ENCODE results near the gene TSHB.
"Not testable (repeated sequence)": the region's sequence is repeated elsewhere in the genome, so short reads cannot be mapped to it uniquely, and the experiment has no call there.

TSHB gene

GRCh38 chr1:115013792-115014191, 15.8 kb upstream of the TSHB start (continued):
- TF ChIP-seq PRDM2 (tag by site-specific recombination; IDR thresholded peaks at IDR 0.05; ENCODE audit: borderline replicate concordance) (no peak), ZNF132 (tag by site-specific recombination; IDR thresholded peaks at IDR 0.05; ENCODE audit: borderline replicate concordance) (no peak), ZNF335 (tag by site-specific recombination; conservative IDR thresholded peaks at IDR 0.05) (no peak), ZNF23 (tag by site-specific recombination; IDR thresholded peaks at IDR 0.05; ENCODE audit: borderline replicate concordance) (no peak), ZNF791 (tag by site-specific recombination; IDR thresholded peaks at IDR 0.05) (no peak), ZNF677 (tag by site-specific recombination; IDR thresholded peaks at IDR 0.05) (no peak)

- H3K4me3 ChIP-seq (ENCODE audit: low read depth, low read length); H3K9me3 ChIP-seq (ENCODE audit: control insufficient read depth, insufficient read depth, low read depth, low read length); H3K36me3 ChIP-seq (ENCODE audit: control insufficient read depth in 2 of 2, insufficient read depth in 1 of 2, low read length in 2 of 2); CTCF ChIA-PET; H3K4me1 ChIP-seq (ENCODE audit: control insufficient read depth, insufficient read depth, low read length); POLR2A ChIA-PET; H3K27ac ChIP-seq (ENCODE audit: extremely low read depth, low read depth, low read length): not testable (repeated sequence)
These were observed 10.1 kb upstream of the TSHB start for GRCh38 chr1:115019549-115019948.

GRCh38 chr1:115021145-115021544, 8.5 kb upstream of the TSHB start:
- no peak overlapping the region for H3K27ac ChIP-seq (ENCODE audit: extremely low read depth, low read depth, low read length)
- CTCF ChIA-PET, result interaction anchor here (0.6 to 1.0 kb wide), 2 partner anchors 9 to 73 kb away, joined by 3 read pairs; partner anchors contain the start of gene TSHB
- POLR2A ChIA-PET, result no interaction called here
- H3K9me3 ChIP-seq (ENCODE audit: control insufficient read depth, insufficient read depth, low read depth, low read length), result no peaks in the 10 kb centered on the region
- no peak overlapping the region for H3K4me3 ChIP-seq (ENCODE audit: low read depth, low read length)
- no peaks in the 10 kb centered on the region for H3K36me3 ChIP-seq (ENCODE audit: control insufficient read depth in 2 of 2, insufficient read depth in 1 of 2, low read length in 2 of 2)
- H3K4me1 ChIP-seq (ENCODE audit: control insufficient read depth, insufficient read depth, low read length), result no peaks in the 10 kb centered on the region
- TF ChIP-seq ZFP37 (tag by site-specific recombination; IDR thresholded peaks at IDR 0.05), result no peak
- TF ChIP-seq ZNF626 (tag by site-specific recombination; IDR thresholded peaks at IDR 0.05), result no peak
- TF ChIP-seq ZNF248 (tag by site-specific recombination; IDR thresholded peaks at IDR 0.05), result no peak
- no peak for TF ChIP-seq ZNF404 (tag by site-specific recombination; IDR thresholded peaks at IDR 0.05)
- TF ChIP-seq ZNF214 (tag by site-specific recombination; IDR thresholded peaks at IDR 0.05; ENCODE audit: borderline replicate concordance), result no peak
- TF ChIP-seq MZF1 (tag by site-specific recombination; IDR thresholded peaks at IDR 0.05; ENCODE audit: borderline replicate concordance), result no peak

GRCh38 chr1:115023593-115023992, 6.0 kb upstream of the TSHB start:
- Histone ChIP-seq H3K36me3 (ENCODE audit: control insufficient read depth in 2 of 2, insufficient read depth in 1 of 2, low read length in 2 of 2) (no peaks in the 10 kb centered on the region), H3K4me1 (ENCODE audit: control insufficient read depth, insufficient read depth, low read length) (no peaks in the 10 kb centered on the region), H3K9me3 (ENCODE audit: control insufficient read depth, insufficient read depth, low read depth, low read length) (no peaks in the 10 kb centered on the region), H3K4me3 (ENCODE audit: low read depth, low read length) (no peak overlapping the region), H3K27ac (ENCODE audit: extremely low read depth, low read depth, low read length) (no peak overlapping the region)
- TF ChIP-seq MEIS1 (CRISPR knock-in tag; IDR thresholded peaks at IDR 0.05; ENCODE audit: borderline replicate concordance) (no peak), ZNF24 (tag by site-specific recombination; IDR thresholded peaks at IDR 0.05) (no peak), ZNF654 (tag by site-specific recombination; IDR thresholded peaks at IDR 0.05; ENCODE audit: low read depth) (no peak), ZNF792 (tag by site-specific recombination; IDR thresholded peaks at IDR 0.05) (no peak), ZNF211 (tag by site-specific recombination; IDR thresholded peaks at IDR 0.05; ENCODE audit: low read depth) (no peak), ZFP41 (tag by site-specific recombination; IDR thresholded peaks at IDR 0.05; ENCODE audit: borderline replicate concordance) (no peak), ZNF560 (tag by site-specific recombination; IDR thresholded peaks at IDR 0.05; ENCODE audit: borderline replicate concordance) (no peak), ZNF114 (tag by site-specific recombination; IDR thresholded peaks at IDR 0.05) (no peak)
- TF ChIP-seq, protein P1, sequence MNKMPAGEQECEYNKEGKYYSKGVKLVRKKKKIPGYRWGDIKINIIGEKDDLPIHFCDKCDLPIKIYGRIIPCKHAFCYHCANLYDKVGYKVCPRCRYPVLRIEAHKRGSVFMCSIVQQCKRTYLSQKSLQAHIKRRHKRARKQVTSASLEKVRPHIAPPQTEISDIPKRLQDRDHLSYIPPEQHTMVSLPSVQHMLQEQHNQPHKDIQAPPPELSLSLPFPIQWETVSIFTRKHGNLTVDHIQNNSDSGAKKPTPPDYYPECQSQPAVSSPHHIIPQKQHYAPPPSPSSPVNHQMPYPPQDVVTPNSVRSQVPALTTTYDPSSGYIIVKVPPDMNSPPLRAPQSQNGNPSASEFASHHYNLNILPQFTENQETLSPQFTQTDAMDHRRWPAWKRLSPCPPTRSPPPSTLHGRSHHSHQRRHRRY (tag by site-specific recombination; IDR thresholded peaks at IDR 0.05), result no peak
- CTCF ChIA-PET, result interaction anchor here (1.6 kb wide), 1 partner anchor 29 kb away, joined by 13 read pairs; no protein-coding TSS in a partner anchor
- POLR2A ChIA-PET, result no interaction called here

All from HEK293 (cell line).